Type B pancreatic cell (in vitro differentiated cells): Measurements from ENCODE around the gene NIPAL1. TPM values are rescaled to one million over a fixed set of nuclear protein-coding genes. Genes with fewer than 3 reads are reported as not detected.
A peak's percentile ranks its signal among the peaks of the same experiment; 100 is the strongest.

ENCODE experiments used
- DNase-seq: peaks from one replicate; pipeline ENCODE4 v3.0.0; 2021; ENCODE audit warnings: mixed read lengths; ENCODE audit not compliant: unreplicated experiment; ENCODE audit errors: extremely low spot score
- H3K27ac Mint-ChIP-seq: 2 replicates; pipeline ENCODE4 v1.8.0; 2021; ENCODE audit warnings: mild to moderate bottlenecking, mixed read lengths
- H3K27me3 Mint-ChIP-seq: 2 replicates; pipeline ENCODE4 v1.8.0; 2021; ENCODE audit warnings: mixed read lengths
- H3K36me3 Mint-ChIP-seq: 2 replicates; pipeline ENCODE4 v1.8.0; 2021; ENCODE audit warnings: mixed read lengths
- H3K4me1 Mint-ChIP-seq: one replicate; pipeline ENCODE4 v1.8.0; 2021; ENCODE audit warnings: mixed read lengths; ENCODE audit not compliant: unreplicated experiment
- H3K4me3 Mint-ChIP-seq: 2 replicates; pipeline ENCODE4 v1.8.0; 2021; ENCODE audit warnings: mild to moderate bottlenecking, mixed read lengths
- H3K9me3 Mint-ChIP-seq: 2 replicates; pipeline ENCODE4 v1.8.0; 2021; ENCODE audit warnings: mixed read lengths
- CTCF ChIP-seq: fragments of 200-600 bp; sonication (generic); conservative IDR thresholded peaks from 2 replicates; pipeline ENCODE4 v1.5.0; 2021; ENCODE audit warnings: antibody characterized with exemption, mild to moderate bottlenecking
- long read RNA-seq: library from polyadenylated mRNA; unstranded; transcript quantifications from one replicate; pipeline ENCODE4 v2.0.0, GENCODE V29; 2020
- total RNA-seq: library from RNA; stranded (reverse); gene quantifications from 2 replicates; pipeline ENCODE4 v1.2.1, GENCODE V29; 2021; ENCODE audit warnings: low replicate concordance

NIPAL1 gene
- 13.9 and 44.6 TPM in 2 replicates for total RNA-seq
- long read RNA-seq, full-length matches to known transcripts = 187 of 229 reads
- long read RNA-seq, partial matches to known transcripts = 4 of 229 reads
- long read RNA-seq, other reads (novel, unspliced or antisense) = 38 of 229 reads

- DNase-seq = peak; percentile 92
- Mint-ChIP-seq H3K4me1 (peaks cover 5% of the 10 kb centered on the region), H3K27me3 (peaks cover 12% of the 10 kb centered on the region), H3K36me3 (peaks cover 11% of the 10 kb centered on the region), H3K27ac (peak within 1 kb of the TSS; percentile 96), H3K4me3 (peak within 1 kb of the TSS; percentile 88), H3K9me3 (peaks cover 5% of the 10 kb centered on the region)
- peak; percentile 52 for TF ChIP-seq CTCF
Observed at GRCh38 chr4:48016141-48017107, at the start of gene NIPAL1, which contains the start of gene CNGA1. Gene NIPAL1, plus strand, starts transcription at chr4:48016772. Its CDS starts 68 bp downstream, at chr4:48016840. Gene CNGA1, minus strand, starts transcription at chr4:48016681. Its CDS starts 63,992 bp downstream, at chr4:47952689.

GRCh38 chr4:47968847-47969246, 47.7 kb upstream of the NIPAL1 start:
- Mint-ChIP-seq H3K27ac (no peak overlapping the region), H3K27me3 (no peaks in the 10 kb centered on the region), H3K4me3 (no peak overlapping the region), H3K9me3 (no peaks in the 10 kb centered on the region), H3K36me3 (no peaks in the 10 kb centered on the region), H3K4me1 (no peaks in the 10 kb centered on the region)
- TF ChIP-seq CTCF = no peak
- no peak for DNase-seq

GRCh38 chr4:47972181-47972580, 44.4 kb upstream of the NIPAL1 start:
- TF ChIP-seq CTCF = no peak
- no peaks in the 10 kb centered on the region for H3K9me3 Mint-ChIP-seq
- DNase-seq = no peak
- H3K27ac Mint-ChIP-seq = no peak overlapping the region
- no peaks in the 10 kb centered on the region for H3K4me1 Mint-ChIP-seq
- H3K27me3 Mint-ChIP-seq = no peaks in the 10 kb centered on the region
- no peaks in the 10 kb centered on the region for H3K36me3 Mint-ChIP-seq
- H3K4me3 Mint-ChIP-seq = no peak overlapping the region

- Mint-ChIP-seq H3K9me3 (no peaks in the 10 kb centered on the region), H3K27me3 (no peaks in the 10 kb centered on the region), H3K27ac (no peak overlapping the region)
Observed at GRCh38 chr4:47972721-47973120, 43.9 kb upstream of the NIPAL1 start.

GRCh38 chr4:47974566-47974965, 42.0 kb upstream of the NIPAL1 start:
- no peak for DNase-seq
- Mint-ChIP-seq H3K27me3 (no peaks in the 10 kb centered on the region), H3K4me1 (no peaks in the 10 kb centered on the region), H3K4me3 (no peak overlapping the region), H3K36me3 (no peaks in the 10 kb centered on the region), H3K27ac (no peak overlapping the region), H3K9me3 (no peaks in the 10 kb centered on the region)
- no peak for TF ChIP-seq CTCF

More at GRCh38 chr4:47972721-47973120, 43.9 kb upstream of the NIPAL1 start:
- Mint-ChIP-seq H3K36me3 (no peaks in the 10 kb centered on the region), H3K4me3 (no peak overlapping the region), H3K4me1 (no peaks in the 10 kb centered on the region)
- DNase-seq = no peak
- no peak for TF ChIP-seq CTCF
